Activated CD4-positive, alpha-beta memory T cell treated with anti-CD3 and anti-CD28 coated beads for 36 hours (primary cell): ENCODE measurements around the gene SV2A. TPM values are rescaled to one million over a fixed set of nuclear protein-coding genes. Genes with fewer than 3 reads are reported as not detected.
"Not testable (repeated sequence)": the region's sequence is repeated elsewhere in the genome, so short reads cannot be mapped to it uniquely, and the experiment has no call there.

ENCODE experiments used
- CTCF ChIA-PET: fragments of 350-600 bp; sonication (Branson Sonifier 250); formaldehyde crosslinking; loops from one replicate; lab custom pipeline; 2021; ENCODE audit warnings: antibody characterized with exemption, inconsistent platforms; lab: Charles Lee
- POLR2A ChIA-PET: fragments of 350-600 bp; sonication (Branson Sonifier 250); formaldehyde crosslinking; loops from one replicate; lab custom pipeline; 2021; ENCODE audit warnings: antibody characterized with exemption; lab: Charles Lee
- DNase-seq: peaks from one replicate; pipeline ENCODE4 v3.0.0-alpha.2; 2020
- H3K27ac Mint-ChIP-seq: one replicate; pipeline ENCODE4 v1.8.0; 2021; ENCODE audit warnings: mixed read lengths
- H3K27me3 Mint-ChIP-seq: one replicate; pipeline ENCODE4 v1.8.0; 2021; ENCODE audit warnings: mixed read lengths
- H3K36me3 Mint-ChIP-seq: one replicate; pipeline ENCODE4 v1.8.0; 2021; ENCODE audit warnings: mixed read lengths
- H3K4me1 Mint-ChIP-seq: one replicate; pipeline ENCODE4 v1.8.0; 2021; ENCODE audit warnings: low read depth, mixed read lengths
- H3K4me3 Mint-ChIP-seq: one replicate; pipeline ENCODE4 v1.8.0; 2021; ENCODE audit warnings: mild to moderate bottlenecking, mixed read lengths
- H3K9me3 Mint-ChIP-seq: one replicate; pipeline ENCODE4 v1.8.0; 2021; ENCODE audit warnings: mixed read lengths
- intact Hi-C: fragments of 100-400 bp; cut with micrococcal nuclease; formaldehyde crosslinking; loops from one replicate; pipeline ENCODE4 v1.15.1; 2023
- total RNA-seq, 2 experiments: library from RNA; stranded (reverse); gene quantifications; one replicate each; pipeline ENCODE4 v1.2.3, GENCODE V29; 2021

Gene SV2A
- 1 to 10 TPM; 9.6 to 9.8 TPM for total RNA-seq

- no peaks in the 10 kb centered on the region for H3K27me3 Mint-ChIP-seq
- H3K4me1 Mint-ChIP-seq, result peaks cover 29% of the 10 kb centered on the region
- peak within 1 kb of the TSS; percentile 79 for H3K4me3 Mint-ChIP-seq
- H3K27ac Mint-ChIP-seq, result no peak within 1 kb of the TSS
- ChIA-PET POLR2A (interaction anchor here (1.5 kb wide), 1 partner anchor 30 kb away, joined by 3 read pairs; a partner anchor contains a TSS), CTCF (no interaction called here)
- intact Hi-C loops, result loop anchor here (1.0 kb wide), 1 partner anchor 10 kb away; the partner anchor contains the start of gene SF3B4
- H3K36me3 Mint-ChIP-seq, result peaks cover 13% of the 10 kb centered on the region
- H3K9me3 Mint-ChIP-seq, result no peaks in the 10 kb centered on the region
- DNase-seq, result peak; percentile 74
These were observed at the start of gene SV2A for GRCh38 chr1:149917571-149918144. Gene SV2A, minus strand, starts transcription at chr1:149917844. Its CDS starts 4,004 bp downstream, at chr1:149913840.

- Mint-ChIP-seq H3K9me3 (no peaks in the 10 kb centered on the region), H3K4me1 (peaks cover 16% of the 10 kb centered on the region), H3K4me3 (no peak overlapping the region), H3K27me3 (no peaks in the 10 kb centered on the region), H3K27ac (no peak overlapping the region), H3K36me3 (peaks cover 27% of the 10 kb centered on the region)
- ChIA-PET POLR2A (no interaction called here), CTCF (interaction anchor here (1.5 kb wide), 1 partner anchor 83 kb away, joined by 4 read pairs; no protein-coding TSS in a partner anchor)
- no peak for DNase-seq
- intact Hi-C loops, result no loop called here
These were observed 49.4 kb upstream of the SV2A start for GRCh38 chr1:149967041-149967440.

GRCh38 chr1:149966405-149966804 is 48.8 kb upstream of the SV2A start:
- Mint-ChIP-seq H3K9me3 (no peaks in the 10 kb centered on the region), H3K36me3 (peaks cover 30% of the 10 kb centered on the region), H3K4me1 (peaks cover 22% of the 10 kb centered on the region), H3K27me3 (no peaks in the 10 kb centered on the region), H3K27ac (no peak overlapping the region), H3K4me3 (no peak overlapping the region)
- no peak for DNase-seq
- intact Hi-C loops, result no loop called here
- ChIA-PET POLR2A (no interaction called here), CTCF (interaction anchor here (0.6 to 1.5 kb wide), 2 partner anchors 21 to 84 kb away, joined by 3 to 4 read pairs; no protein-coding TSS in a partner anchor)

GRCh38 chr1:149965440-149965839 is 47.8 kb upstream of the SV2A start:
- intact Hi-C loops, result no loop called here
- ChIA-PET POLR2A (no interaction called here), CTCF (interaction anchor here (0.9 kb wide), 1 partner anchor 225 kb away, joined by 3 read pairs; no protein-coding TSS in a partner anchor)
- Mint-ChIP-seq H3K27ac (peak overlapping the region; percentile 6), H3K9me3 (no peaks in the 10 kb centered on the region), H3K4me1 (peaks cover 22% of the 10 kb centered on the region), H3K27me3 (no peaks in the 10 kb centered on the region), H3K4me3 (no peak overlapping the region), H3K36me3 (peaks cover 29% of the 10 kb centered on the region)
- DNase-seq, result peak; percentile 15

- no peaks in the 10 kb centered on the region for H3K27me3 Mint-ChIP-seq
- peaks cover 39% of the 10 kb centered on the region for H3K36me3 Mint-ChIP-seq
- ChIA-PET CTCF (interaction anchor here (1.0 to 1.8 kb wide), 3 partner anchors 34 to 238 kb away, joined by 3 to 12 read pairs (median 4); no protein-coding TSS in a partner anchor), POLR2A (no interaction called here)
- intact Hi-C loops, result loop anchor here (2.0 kb wide), 1 partner anchor 223 kb away; no protein-coding TSS in a partner anchor
- peaks cover 22% of the 10 kb centered on the region for H3K4me1 Mint-ChIP-seq
- H3K27ac Mint-ChIP-seq, result no peak overlapping the region
- DNase-seq, result no peak
- H3K4me3 Mint-ChIP-seq, result no peak overlapping the region
- no peaks in the 10 kb centered on the region for H3K9me3 Mint-ChIP-seq
These were observed 45.7 kb upstream of the SV2A start for GRCh38 chr1:149963358-149963757.

- CTCF ChIA-PET, result interaction anchor here (0.6 to 3.0 kb wide), 33 partner anchors 15 to 239 kb away, joined by 3 to 31 read pairs (median 5); partner anchors contain the start of gene OTUD7B
- Mint-ChIP-seq H3K27me3 (no peaks in the 10 kb centered on the region), H3K9me3 (no peaks in the 10 kb centered on the region), H3K4me3 (no peak overlapping the region), H3K36me3 (peaks cover 43% of the 10 kb centered on the region), H3K27ac (peak overlapping the region; percentile 9), H3K4me1 (peaks cover 22% of the 10 kb centered on the region)
- no peak for DNase-seq
- intact Hi-C loops, result loop anchor here (1.0 to 2.0 kb wide), 4 partner anchors 36 to 224 kb away; no protein-coding TSS in a partner anchor
- POLR2A ChIA-PET, result interaction anchor here (0.5 to 0.9 kb wide), 2 partner anchors 40 to 224 kb away, joined by 3 read pairs; no protein-coding TSS in a partner anchor
These were observed 45.1 kb upstream of the SV2A start for GRCh38 chr1:149962736-149963135.

GRCh38 chr1:149962039-149962647 is 44.5 kb upstream of the SV2A start:
- DNase-seq, result peak; percentile 47
- H3K27ac Mint-ChIP-seq, result peak overlapping the region; percentile 9
- H3K36me3 Mint-ChIP-seq, result peaks cover 43% of the 10 kb centered on the region
- no peaks in the 10 kb centered on the region for H3K27me3 Mint-ChIP-seq
- no peak overlapping the region for H3K4me3 Mint-ChIP-seq
- peaks cover 22% of the 10 kb centered on the region for H3K4me1 Mint-ChIP-seq
- ChIA-PET CTCF (interaction anchor here (0.6 to 3.0 kb wide), 37 partner anchors 15 to 239 kb away, joined by 3 to 31 read pairs (median 4); partner anchors contain the start of gene OTUD7B), POLR2A (interaction anchor here (0.9 kb wide), 1 partner anchor 39 kb away, joined by 3 read pairs; no protein-coding TSS in a partner anchor)
- H3K9me3 Mint-ChIP-seq, result no peaks in the 10 kb centered on the region
- intact Hi-C loops, result loop anchor here (1.0 to 2.0 kb wide), 4 partner anchors 36 to 225 kb away; no protein-coding TSS in a partner anchor

- H3K36me3 Mint-ChIP-seq, result peaks cover 59% of the 10 kb centered on the region
- intact Hi-C loops, result not testable (repeated sequence)
- peaks cover 11% of the 10 kb centered on the region for H3K4me1 Mint-ChIP-seq
These were observed 39.9 kb upstream of the SV2A start for GRCh38 chr1:149957548-149957947.

GRCh38 chr1:149949911-149950310 is 32.3 kb upstream of the SV2A start:
- ChIA-PET CTCF (interaction anchor here (1.3 kb wide), 1 partner anchor 11 kb away, joined by 5 read pairs; no protein-coding TSS in a partner anchor), POLR2A (no interaction called here)
- peaks cover 50% of the 10 kb centered on the region for H3K36me3 Mint-ChIP-seq
- H3K27me3 Mint-ChIP-seq, result no peaks in the 10 kb centered on the region
- no peak overlapping the region for H3K4me3 Mint-ChIP-seq
- intact Hi-C loops, result no loop called here
- DNase-seq, result no peak
- no peaks in the 10 kb centered on the region for H3K9me3 Mint-ChIP-seq
- no peak overlapping the region for H3K27ac Mint-ChIP-seq
- no peaks in the 10 kb centered on the region for H3K4me1 Mint-ChIP-seq

More at GRCh38 chr1:149957548-149957947, 39.9 kb upstream of the SV2A start:
- H3K4me3 Mint-ChIP-seq, POLR2A ChIA-PET, CTCF ChIA-PET, H3K27ac Mint-ChIP-seq, H3K9me3 Mint-ChIP-seq, DNase-seq, H3K27me3 Mint-ChIP-seq: not testable (repeated sequence)

- Mint-ChIP-seq H3K27me3 (no peaks in the 10 kb centered on the region), H3K36me3 (peaks cover 34% of the 10 kb centered on the region), H3K4me1 (no peaks in the 10 kb centered on the region), H3K9me3 (no peaks in the 10 kb centered on the region), H3K4me3 (no peak overlapping the region), H3K27ac (no peak overlapping the region)
- POLR2A ChIA-PET, result no interaction called here
- intact Hi-C loops, result no loop called here
- CTCF ChIA-PET, result interaction anchor here (1.2 kb wide), 1 partner anchor 128 kb away, joined by 5 read pairs; no protein-coding TSS in a partner anchor
- no peak for DNase-seq
These were observed 27.6 kb upstream of the SV2A start for GRCh38 chr1:149945206-149945605.

GRCh38 chr1:149942885-149943284 is 25.2 kb upstream of the SV2A start:
- no peak for DNase-seq
- Mint-ChIP-seq H3K27ac (no peak overlapping the region), H3K4me3 (no peak overlapping the region), H3K27me3 (no peaks in the 10 kb centered on the region), H3K4me1 (peaks cover 17% of the 10 kb centered on the region), H3K36me3 (peaks cover 24% of the 10 kb centered on the region), H3K9me3 (no peaks in the 10 kb centered on the region)
- ChIA-PET POLR2A (interaction anchor here (1.2 kb wide), 1 partner anchor 15 kb away, joined by 5 read pairs; no protein-coding TSS in a partner anchor), CTCF (interaction anchor here (0.8 kb wide), 1 partner anchor 19 kb away, joined by 5 read pairs; no protein-coding TSS in a partner anchor)
- intact Hi-C loops, result no loop called here
